Measurements from ENCODE around the gene NUDT8. TPM values are rescaled to one million over a fixed set of nuclear protein-coding genes. Genes with fewer than 3 reads are reported as not detected.

Gene NUDT8
- total and polyA plus RNA-seq, 9 of the 15 experiments (the other 6 are each of a cell fraction or from before 2014, with no cell fraction given) = 0.23 to 27.8 (median 5.0) TPM

DNA sequence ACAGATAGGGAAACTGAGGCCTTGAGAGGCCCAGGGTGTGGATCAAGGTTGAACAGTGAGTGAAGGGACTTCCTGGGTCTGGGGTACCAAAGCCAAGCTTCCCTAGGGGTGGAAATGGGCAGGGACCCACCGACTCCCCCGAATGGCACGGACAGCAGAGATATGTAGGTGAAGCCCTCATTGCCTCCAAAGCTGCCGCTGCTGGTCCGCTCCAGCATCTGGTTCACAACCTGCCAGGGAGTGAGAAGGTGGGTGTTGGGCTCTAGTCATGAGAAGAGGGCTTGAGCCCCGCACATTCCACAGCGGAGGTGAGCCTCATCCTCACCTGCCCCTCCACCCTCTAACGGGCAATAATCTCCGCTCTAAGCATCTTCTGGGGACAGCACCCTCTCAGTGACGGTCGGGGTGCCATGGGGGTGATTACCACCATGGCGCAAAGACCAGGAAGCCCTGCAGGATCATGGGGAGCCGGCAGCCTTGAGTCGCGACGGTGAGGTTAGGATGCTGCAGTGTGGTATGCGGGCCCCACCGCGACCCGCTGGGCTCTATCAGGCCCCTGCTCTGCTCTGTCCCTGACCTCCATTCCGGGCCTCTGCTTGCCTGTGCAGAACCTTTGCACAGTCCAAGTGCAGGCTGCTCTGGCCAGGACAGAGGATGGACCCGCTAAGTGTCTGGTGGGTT is 33.9 kb upstream of the NUDT8 start (continued):
- TF ChIP-seq NR2C2 (CRISPR knock-in tag; IDR thresholded peaks at IDR 0.05) (no peak), NR2C2 (tag; IDR thresholded peaks at IDR 0.05) (no peak), MEIS2 (IDR thresholded peaks at IDR 0.05; ENCODE audit: partially characterized antibody) (no peak), ASH1L (IDR thresholded peaks at IDR 0.05; ENCODE audit: borderline replicate concordance, low read depth, partially characterized antibody) (no peak), CHD1 (IDR thresholded peaks at IDR 0.05; ENCODE audit: low read length) (no peak), AFF1 (IDR thresholded peaks at IDR 0.05; ENCODE audit: low read depth in 1 of 2, partially characterized antibody in 2 of 2) (no peak), STAT5A (IDR thresholded peaks at IDR 0.05; ENCODE audit: borderline replicate concordance, low read length) (no peak), U2AF2 (optimal IDR thresholded peaks at IDR 0.05; ENCODE audit: low read depth, low read length) (no peak)

All from K562 (cell line).